ENCODE results near the gene SPRING1.

DNA sequence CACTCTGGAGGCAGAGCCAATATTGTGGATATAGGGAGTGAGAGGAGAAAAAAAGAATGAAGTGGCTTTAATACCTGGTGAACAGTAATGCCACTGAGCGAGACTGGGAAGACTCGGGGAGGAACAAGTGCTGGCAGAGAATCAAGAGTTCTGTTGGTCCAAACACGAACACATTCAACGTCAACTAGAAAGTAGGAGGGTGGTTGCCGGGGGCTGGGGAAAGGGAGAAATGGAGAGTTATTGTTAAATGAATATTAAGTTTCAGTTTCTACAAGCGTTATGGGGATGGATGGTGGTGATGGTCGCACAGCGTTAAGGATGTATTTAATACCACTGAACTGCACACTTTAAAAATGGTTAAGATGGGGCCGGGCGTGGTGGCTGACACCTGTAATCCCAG is 2.8 kb downstream of the SPRING1 start:
- no peak for TF ChIP-seq CTCF (conservative IDR thresholded peaks at IDR 0.05 in 1 of 2, IDR thresholded peaks at IDR 0.05 in 1 of 2; ENCODE audit: extremely low read depth in 1 of 2, insufficient read depth in 1 of 2, low read depth in 1 of 2, low read length in 2 of 2)
- no peak for TF ChIP-seq EZH2 (IDR thresholded peaks at IDR 0.05; ENCODE audit: borderline replicate concordance, low read length)

Data from mammary epithelial cell (primary cell).